Neural progenitor cell (in vitro differentiated cells): ENCODE results near the gene ITGA11.

ENCODE experiments used
- CTCF ChIP-seq: fragments of 200-600 bp; sonication (generic); IDR thresholded peaks from 2 replicates; pipeline ENCODE4 v1.5.1; 2017; ENCODE audit warnings: antibody characterized with exemption, mild to moderate bottlenecking
- EZH2 ChIP-seq: fragments of 200-600 bp; sonication (generic); IDR thresholded peaks from 2 replicates; pipeline ENCODE4 v1.6.1; 2017; ENCODE audit warnings: antibody characterized with exemption, mild to moderate bottlenecking, moderate library complexity

DNA sequence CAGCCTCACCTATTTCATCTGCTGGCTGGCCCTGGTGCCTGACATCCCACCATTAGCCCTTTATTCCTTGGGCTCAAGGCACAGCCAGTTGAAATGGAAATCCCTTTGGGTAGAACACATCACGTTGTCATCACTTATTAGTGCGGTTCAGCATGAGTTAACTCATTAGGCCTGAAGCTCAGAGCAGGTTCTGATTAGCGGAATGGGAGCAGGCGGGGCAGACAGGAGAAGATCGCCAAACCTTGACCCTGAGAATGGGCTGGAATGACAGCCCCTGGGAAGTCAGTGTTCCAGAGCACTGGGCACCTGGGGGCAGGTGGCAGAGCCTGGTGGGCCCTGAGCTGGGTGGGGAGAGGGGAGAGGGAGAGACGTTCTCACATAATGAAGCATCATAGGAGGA, 5.8 kb downstream of the ITGA11 start:
- no peak for TF ChIP-seq CTCF
- TF ChIP-seq EZH2 = no peak
